ENCODE measurements around the gene TIPARP. TPM values are rescaled to one million over a fixed set of nuclear protein-coding genes. Genes with fewer than 3 reads are reported as not detected.

TIPARP gene
- polyA plus RNA-seq, 1 of the 3 experiments (the other 2 are of a cell fraction), result 6.2 TPM

GRCh38 chr3:156673732-156674045 lies 701 bp upstream of the TIPARP start:
- Histone ChIP-seq H2AFZ (ENCODE audit: low read depth) (peak overlapping the region; percentile 84), H3K4me2 (peak overlapping the region; percentile 77), H3K79me2 (ENCODE audit: insufficient read depth) (peaks cover 42% of the 10 kb centered on the region), H3K27me3 (ENCODE audit: insufficient read depth) (no peaks in the 10 kb centered on the region), H3K9ac (peak overlapping the region; percentile 79; the same call in 1 of the 2 replicates), H4K20me1 (ENCODE audit: insufficient read depth) (peaks cover 13% of the 10 kb centered on the region), H3K9me3 (no peaks in the 10 kb centered on the region), H3K27ac (ENCODE audit: low read depth in 2 of 2, low read length in 1 of 2) (peak overlapping the region; percentile 86 to 89), H3K4me1 (ENCODE audit: control insufficient read depth in 1 of 2, insufficient read depth in 2 of 2, low read depth in 1 of 2, low read length in 1 of 2) (peaks cover 0 to 7% of the 10 kb centered on the region in 2 experiments; a peak in 2 of 4 replicates), H3F3A (replicated peaks; ENCODE audit: insufficient read depth) (peaks cover 8% of the 10 kb centered on the region), H3K9me2 (no peaks in the 10 kb centered on the region), H3K4me3 (ENCODE audit: low read depth in 2 of 2, low read length in 1 of 2) (peak overlapping the region; percentile 89 to 91), H3K36me3 (replicated peaks in 1 of 2; ENCODE audit: control insufficient read depth in 1 of 2, insufficient read depth in 2 of 2, low read length in 1 of 2) (peaks cover 7 to 12% of the 10 kb centered on the region in 2 experiments)
- TF ChIP-seq RFX5 (IDR thresholded peaks at IDR 0.05; ENCODE audit: low read length), result no peak
- no peak for TF ChIP-seq EZH2phosphoT487 (IDR thresholded peaks at IDR 0.05; ENCODE audit: borderline replicate concordance, low read depth)
- no peak for TF ChIP-seq JUND (IDR thresholded peaks at IDR 0.05)
- WGBS (ENCODE audit: low lambda C conversion rate), result 21% methylated on average over 8 of the region's 10 CpGs
- POLR2A ChIA-PET, result interaction anchor here (1.6 kb wide), 1 partner anchor 415 kb away, joined by 13 read pairs; no protein-coding TSS in a partner anchor
- CTCF ChIA-PET, result interaction anchor here (0.6 to 5.6 kb wide), 42 partner anchors 9 to 666 kb away, joined by 3 to 75 read pairs (median 4); partner anchors contain the start of gene SSR3
- DNase-seq, result no peak

- peak overlapping the region; percentile 77 for H3K4me2 ChIP-seq
- no peaks in the 10 kb centered on the region for H3K27me3 ChIP-seq (ENCODE audit: insufficient read depth)
- H2AFZ ChIP-seq (ENCODE audit: low read depth), result peak overlapping the region; percentile 73; the same call in 1 of the 2 replicates
- ChIA-PET POLR2A (interaction anchor here (0.9 to 1.8 kb wide), 3 partner anchors 121 to 414 kb away, joined by 3 to 7 read pairs (median 3); no protein-coding TSS in a partner anchor), CTCF (interaction anchor here (0.6 to 5.6 kb wide), 46 partner anchors 10 to 525 kb away, joined by 3 to 75 read pairs (median 4); partner anchors contain the start of gene SSR3)
- H3K9ac ChIP-seq, result peak overlapping the region; percentile 79
- H3K9me3 ChIP-seq, result no peaks in the 10 kb centered on the region
- peaks cover 13% of the 10 kb centered on the region for H4K20me1 ChIP-seq (ENCODE audit: insufficient read depth)
- peaks cover under 1 to 7% of the 10 kb centered on the region in 2 experiments; a peak in 3 of 4 replicates for H3K4me1 ChIP-seq (ENCODE audit: control insufficient read depth in 1 of 2, insufficient read depth in 2 of 2, low read depth in 1 of 2, low read length in 1 of 2)
- peaks cover 19 to 27% of the 10 kb centered on the region in 2 experiments for H3K36me3 ChIP-seq (replicated peaks in 1 of 2; ENCODE audit: control insufficient read depth in 1 of 2, insufficient read depth in 2 of 2, low read length in 1 of 2)
- peak overlapping the region; percentile 89 to 91 for H3K4me3 ChIP-seq (ENCODE audit: low read depth in 2 of 2, low read length in 1 of 2)
- H3K9me2 ChIP-seq, result no peaks in the 10 kb centered on the region
- peaks cover 8% of the 10 kb centered on the region for H3F3A ChIP-seq (replicated peaks; ENCODE audit: insufficient read depth)
- WGBS (ENCODE audit: low lambda C conversion rate), result under 1% methylated on average over 33 of the region's 93 CpGs
- H3K27ac ChIP-seq (ENCODE audit: low read depth in 2 of 2, low read length in 1 of 2), result peak overlapping the region; percentile 86 to 92
- peaks cover 56% of the 10 kb centered on the region for H3K79me2 ChIP-seq (ENCODE audit: insufficient read depth)
- DNase-seq, result peak; percentile 81
- TF ChIP-seq RAD21 (IDR thresholded peaks at IDR 0.05; ENCODE audit: low read length) (peak; percentile 42), SIN3A (IDR thresholded peaks at IDR 0.05; ENCODE audit: borderline replicate concordance, low read depth, low read length) (no peak; the same call in 1 of the 2 replicates), TAF1 (IDR thresholded peaks at IDR 0.05; ENCODE audit: borderline replicate concordance, low read depth, low read length) (peak; percentile 2; the same call in 1 of the 2 replicates), SMC3 (IDR thresholded peaks at IDR 0.05; ENCODE audit: low read depth, low read length) (peak; percentile 42; the same call in 1 of the 2 replicates), TCF12 (IDR thresholded peaks at IDR 0.05) (no peak), MEF2A (IDR thresholded peaks at IDR 0.05; ENCODE audit: borderline replicate concordance, low read depth) (no peak), FOXJ3 (CRISPR knock-in tag; IDR thresholded peaks at IDR 0.05) (no peak), MXI1 (IDR thresholded peaks at IDR 0.05; ENCODE audit: low read depth, low read length) (peak; percentile 8; the same call in 1 of the 2 replicates), RCOR1 (IDR thresholded peaks at IDR 0.05; ENCODE audit: low read length) (no peak), USF1 (IDR thresholded peaks at IDR 0.05; ENCODE audit: borderline replicate concordance, low read depth) (no peak), GABPA (IDR thresholded peaks at IDR 0.05; ENCODE audit: low read depth) (no peak), CTCF (IDR thresholded peaks at IDR 0.05) (peak; percentile 64), NFIC (IDR thresholded peaks at IDR 0.05; ENCODE audit: borderline replicate concordance) (peak; percentile 10; the same call in 1 of the 2 replicates), YY1 (IDR thresholded peaks at IDR 0.05; ENCODE audit: low read depth) (0 out of 2 replicates have a peak, but pooled peaks have one; percentile 0), FOSL2 (IDR thresholded peaks at IDR 0.05; ENCODE audit: borderline replicate concordance, low read depth) (no peak)
- TF ChIP-seq, protein P1, sequence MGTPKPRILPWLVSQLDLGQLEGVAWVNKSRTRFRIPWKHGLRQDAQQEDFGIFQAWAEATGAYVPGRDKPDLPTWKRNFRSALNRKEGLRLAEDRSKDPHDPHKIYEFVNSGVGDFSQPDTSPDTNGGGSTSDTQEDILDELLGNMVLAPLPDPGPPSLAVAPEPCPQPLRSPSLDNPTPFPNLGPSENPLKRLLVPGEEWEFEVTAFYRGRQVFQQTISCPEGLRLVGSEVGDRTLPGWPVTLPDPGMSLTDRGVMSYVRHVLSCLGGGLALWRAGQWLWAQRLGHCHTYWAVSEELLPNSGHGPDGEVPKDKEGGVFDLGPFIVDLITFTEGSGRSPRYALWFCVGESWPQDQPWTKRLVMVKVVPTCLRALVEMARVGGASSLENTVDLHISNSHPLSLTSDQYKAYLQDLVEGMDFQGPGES (IDR thresholded peaks at IDR 0.05; ENCODE audit: low read depth, low read length), result no peak
- TF ChIP-seq, protein P2, sequence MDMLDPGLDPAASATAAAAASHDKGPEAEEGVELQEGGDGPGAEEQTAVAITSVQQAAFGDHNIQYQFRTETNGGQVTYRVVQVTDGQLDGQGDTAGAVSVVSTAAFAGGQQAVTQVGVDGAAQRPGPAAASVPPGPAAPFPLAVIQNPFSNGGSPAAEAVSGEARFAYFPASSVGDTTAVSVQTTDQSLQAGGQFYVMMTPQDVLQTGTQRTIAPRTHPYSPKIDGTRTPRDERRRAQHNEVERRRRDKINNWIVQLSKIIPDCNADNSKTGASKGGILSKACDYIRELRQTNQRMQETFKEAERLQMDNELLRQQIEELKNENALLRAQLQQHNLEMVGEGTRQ (IDR thresholded peaks at IDR 0.05; ENCODE audit: borderline replicate concordance, low read depth, low read length), result no peak
Measured at GRCh38 chr3:156674911-156675829, 780 bp downstream of the TIPARP start.

Measured in SK-N-SH (cell line).